ENCODE measurements around the gene RGL3.
A peak's percentile ranks its signal among the peaks of the same experiment; 100 is the strongest.
"Not testable (repeated sequence)": the region's sequence is repeated elsewhere in the genome, so short reads cannot be mapped to it uniquely, and the experiment has no call there.

The RGL3 gene, protein sequence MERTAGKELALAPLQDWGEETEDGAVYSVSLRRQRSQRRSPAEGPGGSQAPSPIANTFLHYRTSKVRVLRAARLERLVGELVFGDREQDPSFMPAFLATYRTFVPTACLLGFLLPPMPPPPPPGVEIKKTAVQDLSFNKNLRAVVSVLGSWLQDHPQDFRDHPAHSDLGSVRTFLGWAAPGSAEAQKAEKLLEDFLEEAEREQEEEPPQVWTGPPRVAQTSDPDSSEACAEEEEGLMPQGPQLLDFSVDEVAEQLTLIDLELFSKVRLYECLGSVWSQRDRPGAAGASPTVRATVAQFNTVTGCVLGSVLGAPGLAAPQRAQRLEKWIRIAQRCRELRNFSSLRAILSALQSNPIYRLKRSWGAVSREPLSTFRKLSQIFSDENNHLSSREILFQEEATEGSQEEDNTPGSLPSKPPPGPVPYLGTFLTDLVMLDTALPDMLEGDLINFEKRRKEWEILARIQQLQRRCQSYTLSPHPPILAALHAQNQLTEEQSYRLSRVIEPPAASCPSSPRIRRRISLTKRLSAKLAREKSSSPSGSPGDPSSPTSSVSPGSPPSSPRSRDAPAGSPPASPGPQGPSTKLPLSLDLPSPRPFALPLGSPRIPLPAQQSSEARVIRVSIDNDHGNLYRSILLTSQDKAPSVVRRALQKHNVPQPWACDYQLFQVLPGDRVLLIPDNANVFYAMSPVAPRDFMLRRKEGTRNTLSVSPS

DNA sequence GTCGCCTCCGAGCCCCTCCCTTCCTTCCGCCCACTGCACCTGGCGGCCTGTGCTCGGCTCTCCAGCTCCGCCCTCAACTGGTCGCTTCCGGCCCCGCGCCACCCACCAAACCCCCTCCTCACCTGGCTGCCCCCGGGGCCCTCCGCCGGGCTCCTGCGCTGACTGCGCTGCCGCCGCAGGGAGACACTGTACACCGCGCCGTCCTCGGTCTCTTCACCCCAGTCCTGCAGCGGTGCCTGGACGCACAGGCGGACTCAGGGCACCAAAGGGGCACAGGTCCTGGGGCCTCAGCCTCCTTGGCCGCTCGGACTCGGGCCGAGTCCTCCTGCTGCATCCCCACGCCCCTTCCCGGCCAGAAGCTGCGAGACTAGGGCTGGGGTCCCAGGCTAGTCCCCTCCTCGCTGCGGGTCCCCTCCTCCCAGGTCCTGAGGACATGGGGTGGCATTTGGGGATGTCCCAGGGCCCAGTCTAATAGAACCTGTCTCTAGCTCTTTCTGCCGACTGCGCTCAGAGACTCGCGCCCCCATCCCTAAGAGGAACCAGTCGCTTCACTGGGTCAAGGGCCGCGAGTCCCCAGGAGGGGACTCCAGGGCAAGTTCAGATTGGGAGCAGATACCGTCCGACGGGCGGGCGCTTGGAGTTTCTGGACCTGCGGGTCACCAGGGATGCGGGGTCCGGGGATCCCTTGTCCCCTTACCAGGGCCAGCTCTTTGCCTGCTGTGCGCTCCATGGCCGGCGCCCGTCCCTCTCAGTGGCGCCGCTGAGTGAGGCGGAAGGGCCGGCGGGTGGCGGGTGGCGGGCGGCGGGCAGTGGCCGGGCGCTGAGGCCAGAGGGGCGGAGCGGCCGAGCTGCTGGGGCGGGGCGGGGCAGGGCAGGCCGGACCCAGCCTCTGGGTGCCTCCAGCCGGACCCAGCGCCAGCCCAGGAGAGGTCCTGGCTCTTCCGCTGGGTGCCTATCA, at the start of gene RGL3:
TSS of gene RGL3 (minus strand) at position 766 of the 958 bp plus-strand sequence. CDS start at position 730, 36 bp downstream.
- DNase-seq (ENCODE audit: low spot score) = no peak

DNA sequence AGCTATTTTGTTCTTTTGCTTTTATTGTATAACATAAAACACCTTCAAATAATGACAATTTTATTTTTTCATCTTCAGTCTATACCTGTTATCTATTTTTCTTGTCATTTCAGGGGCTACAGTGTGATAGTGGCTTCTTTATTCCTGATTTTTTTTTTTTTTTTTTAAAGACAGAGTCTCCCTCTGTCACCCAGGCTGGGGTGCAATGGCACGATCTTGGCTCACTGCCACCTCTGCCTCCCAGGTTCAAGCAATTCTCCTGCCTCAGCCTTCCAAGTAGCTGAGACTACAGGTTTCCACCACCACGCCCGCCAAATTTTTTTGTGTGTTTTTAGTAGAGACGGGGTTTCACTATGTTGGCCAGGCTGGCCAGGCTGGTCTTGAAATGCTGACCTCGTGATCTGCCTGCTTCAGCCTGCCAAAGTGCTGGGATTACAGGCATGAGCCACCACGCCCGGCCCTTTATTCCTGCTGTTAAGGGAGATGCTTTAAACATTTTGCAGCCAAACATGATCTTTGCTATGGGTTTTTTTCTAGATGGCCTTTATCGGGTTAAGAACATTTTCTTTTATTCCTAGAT, 49.2 kb upstream of the RGL3 start:
- DNase-seq (ENCODE audit: low spot score) = not testable (repeated sequence)

DNA sequence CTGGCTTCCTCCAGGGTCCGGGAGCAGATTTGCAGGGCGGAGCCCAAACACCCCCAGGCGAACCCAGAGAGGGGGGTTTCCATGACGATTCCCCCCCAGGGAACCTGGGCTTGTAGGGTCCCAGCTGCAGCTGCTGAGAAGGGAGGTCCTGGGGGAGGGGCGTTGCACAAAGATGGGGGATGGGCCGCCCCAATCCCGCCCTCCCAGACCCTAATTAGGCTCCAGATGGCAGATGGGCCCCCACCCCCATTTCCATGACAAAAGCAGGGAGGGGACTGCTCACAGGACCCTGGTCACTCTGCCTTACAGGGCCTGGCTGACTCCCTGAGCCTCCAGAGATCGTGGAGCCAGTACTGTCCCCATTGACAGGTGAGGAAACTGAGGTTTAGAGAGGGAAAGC, 46.5 kb upstream of the RGL3 start:
- DNase-seq (ENCODE audit: low spot score) = no peak

DNA sequence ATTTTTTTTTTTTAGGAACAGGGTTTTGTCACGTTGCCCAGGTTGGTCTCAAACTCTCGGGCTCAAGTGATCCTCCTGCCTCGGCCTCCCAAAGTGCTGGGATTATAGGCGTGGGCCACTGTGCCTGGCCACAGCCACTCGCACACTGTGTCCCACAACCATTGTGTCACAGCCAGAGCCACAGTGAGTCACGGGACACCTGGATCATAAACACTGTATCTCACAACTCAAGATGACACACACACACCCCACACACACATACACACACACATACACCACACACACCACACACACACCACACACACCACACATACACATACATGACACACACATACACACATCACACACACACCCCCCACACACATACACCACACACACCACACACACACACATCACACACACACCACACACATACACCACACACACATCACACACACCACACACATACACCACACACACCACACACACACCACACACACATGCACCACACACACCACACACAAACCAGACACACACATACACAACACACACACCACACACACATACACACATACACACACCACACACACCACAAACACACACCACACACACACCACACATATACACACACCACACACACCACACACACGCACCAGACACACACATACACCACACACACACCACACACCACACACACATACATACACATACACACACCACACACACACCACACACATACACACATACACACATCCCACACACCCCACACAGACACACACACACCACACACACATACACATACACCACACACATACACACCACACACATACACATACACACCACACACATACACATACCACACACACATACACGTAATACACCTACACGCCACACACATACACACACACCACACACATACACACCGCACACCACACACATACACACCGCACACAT, 45.5 kb upstream of the RGL3 start:
- no peak for DNase-seq (ENCODE audit: low spot score)

DNA sequence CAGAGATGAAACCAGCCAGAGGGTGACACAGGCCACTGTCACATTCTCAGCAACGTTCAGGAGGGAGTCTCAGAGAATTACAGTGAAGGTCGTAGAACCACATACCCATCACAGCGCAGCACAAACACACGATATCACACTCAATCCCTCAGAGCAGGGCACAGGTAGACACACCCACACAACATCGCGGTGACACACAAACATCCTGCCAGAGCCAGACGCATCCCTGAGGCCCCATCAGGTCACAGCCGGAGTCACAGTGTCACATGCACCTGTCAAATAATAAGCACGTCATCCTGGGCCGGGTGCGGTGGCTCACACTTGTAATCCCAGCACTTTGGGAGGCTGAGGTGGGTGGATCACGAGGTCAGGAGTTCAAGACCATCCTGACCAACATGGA, 44.3 kb upstream of the RGL3 start:
- DNase-seq (ENCODE audit: low spot score) = no peak

DNA sequence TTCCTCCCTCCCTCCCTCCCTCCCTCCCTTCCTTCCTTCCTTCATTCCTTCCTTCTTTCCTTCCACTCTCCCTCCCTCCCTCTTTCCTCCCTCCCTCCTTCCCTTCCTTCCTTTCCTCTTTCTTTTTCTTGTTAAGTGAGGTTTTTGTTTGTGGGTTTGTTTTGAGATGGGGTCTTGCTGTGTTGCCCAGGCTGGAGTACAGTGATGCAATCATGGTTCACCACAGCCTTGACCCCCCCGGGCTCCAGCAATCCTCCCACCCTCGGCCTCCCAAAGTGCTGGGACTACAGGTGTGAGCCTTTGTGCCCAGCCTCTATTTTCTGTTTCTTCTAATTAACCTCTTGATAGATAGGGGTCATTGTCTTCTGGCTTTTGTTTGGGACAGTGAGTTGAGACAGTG, 42.3 kb upstream of the RGL3 start:
- no peak for DNase-seq (ENCODE audit: low spot score)

DNA sequence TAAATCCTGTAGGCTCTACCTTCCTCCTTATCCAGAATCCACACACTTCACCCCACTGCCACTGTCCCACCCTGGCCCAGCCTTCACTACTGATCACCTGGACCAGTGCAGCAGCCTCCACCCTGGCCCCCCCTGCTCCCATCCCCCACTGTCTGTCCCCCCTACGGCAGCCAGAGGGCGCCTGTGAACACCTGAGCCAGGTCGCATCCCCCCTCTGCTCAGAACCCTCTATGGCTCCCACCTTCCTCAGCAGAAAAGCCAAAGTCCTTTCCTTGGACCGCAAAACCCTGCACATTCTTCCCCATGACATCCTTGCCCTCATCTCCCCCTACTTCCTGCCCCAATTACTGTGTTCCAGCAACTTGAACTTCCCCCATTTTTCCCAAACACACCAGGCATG, 41.1 kb upstream of the RGL3 start:
- peak; percentile 25 for DNase-seq (ENCODE audit: low spot score)

DNA sequence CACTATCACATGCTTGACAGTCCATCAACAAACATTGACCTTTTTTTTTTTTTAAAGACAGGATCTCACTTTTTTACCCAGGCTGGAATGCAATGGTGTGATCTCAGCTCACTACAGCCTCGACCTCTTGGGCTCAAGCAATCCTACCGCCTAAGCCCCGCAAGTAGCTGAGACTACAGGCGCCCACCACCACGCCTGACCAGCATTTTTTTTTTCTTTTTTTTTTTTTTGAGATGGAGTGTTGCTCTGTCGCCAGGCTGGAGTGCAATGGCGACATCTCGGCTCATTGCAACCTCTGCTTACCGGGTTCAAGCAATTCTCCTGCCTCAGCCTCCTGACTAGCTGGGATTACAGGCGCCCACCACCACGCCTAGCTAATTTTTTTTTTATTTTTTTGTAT, 39.8 kb upstream of the RGL3 start:
- DNase-seq (ENCODE audit: low spot score) = not testable (repeated sequence)

DNA sequence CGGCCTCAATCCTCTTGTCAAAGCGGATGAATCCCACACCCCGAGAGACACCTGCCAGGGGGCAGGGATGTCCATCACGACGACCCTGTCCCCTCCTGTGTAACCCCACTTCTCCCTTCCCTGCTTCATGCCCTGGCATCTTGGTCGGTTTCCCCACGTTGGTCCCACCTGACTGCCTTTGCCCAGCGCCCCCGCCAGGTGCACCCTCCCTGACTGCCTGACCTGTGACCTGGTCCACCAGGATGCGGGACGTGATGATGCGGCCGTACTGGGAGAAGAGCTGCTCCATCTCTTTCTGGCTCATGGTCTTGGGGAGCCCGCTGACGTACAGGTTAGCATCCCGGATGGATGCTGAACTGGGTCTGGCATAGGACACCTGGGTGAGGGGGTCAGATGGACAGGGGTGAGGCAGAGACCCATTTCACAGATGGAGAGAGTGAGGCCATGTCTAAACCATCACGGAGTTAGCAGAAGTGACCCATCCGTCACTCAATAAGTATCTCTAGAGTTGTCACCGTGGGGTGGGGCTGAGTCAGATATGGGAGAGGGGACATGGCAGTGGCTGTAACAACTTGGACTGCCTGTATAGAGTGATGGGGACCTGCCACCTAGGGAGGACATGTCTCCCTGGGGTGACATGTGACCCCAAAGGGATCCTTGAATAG, 39.3 kb upstream of the RGL3 start:
- no peak for DNase-seq (ENCODE audit: low spot score)

DNA sequence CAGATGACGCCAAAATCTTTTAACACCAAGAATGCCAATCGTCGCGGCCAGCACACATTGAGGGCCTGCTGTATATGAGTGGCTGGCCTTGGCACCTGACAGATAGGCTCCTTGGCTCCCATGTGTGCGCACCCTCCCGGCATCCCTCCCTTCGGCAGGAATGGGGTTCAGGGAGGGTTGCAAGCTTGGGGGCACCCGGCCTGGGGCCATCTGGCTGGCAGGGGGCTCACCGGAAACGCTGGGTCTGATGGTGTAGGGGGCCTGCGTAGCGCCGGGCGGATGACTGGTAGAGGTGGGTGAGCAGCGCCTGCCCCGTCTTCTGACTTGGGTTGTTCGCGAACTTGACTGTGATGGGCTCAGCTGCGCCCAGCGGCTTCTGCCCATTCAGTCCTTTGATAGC, 38.7 kb upstream of the RGL3 start:
- no peak for DNase-seq (ENCODE audit: low spot score)

DNA sequence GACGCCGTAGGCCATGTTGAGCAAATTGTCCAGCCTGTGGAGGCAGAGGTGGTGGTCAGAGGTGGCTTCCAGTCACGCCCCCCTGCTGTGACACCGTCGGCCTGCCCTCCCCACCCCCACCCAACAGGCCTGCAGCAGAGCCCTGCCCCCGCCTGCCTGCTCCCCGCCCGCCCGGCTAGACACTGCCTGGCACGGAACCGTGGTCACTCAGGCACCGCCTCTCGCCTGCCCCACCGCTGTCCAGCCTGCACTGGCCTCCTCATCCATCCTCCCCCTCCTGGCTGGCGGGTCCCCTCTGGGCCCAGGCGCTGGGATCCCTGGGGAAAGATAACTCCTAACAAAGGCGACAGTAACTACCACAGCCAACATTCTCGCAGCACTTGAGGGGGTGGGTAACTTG, 38.0 kb upstream of the RGL3 start:
- no peak for DNase-seq (ENCODE audit: low spot score)

DNA sequence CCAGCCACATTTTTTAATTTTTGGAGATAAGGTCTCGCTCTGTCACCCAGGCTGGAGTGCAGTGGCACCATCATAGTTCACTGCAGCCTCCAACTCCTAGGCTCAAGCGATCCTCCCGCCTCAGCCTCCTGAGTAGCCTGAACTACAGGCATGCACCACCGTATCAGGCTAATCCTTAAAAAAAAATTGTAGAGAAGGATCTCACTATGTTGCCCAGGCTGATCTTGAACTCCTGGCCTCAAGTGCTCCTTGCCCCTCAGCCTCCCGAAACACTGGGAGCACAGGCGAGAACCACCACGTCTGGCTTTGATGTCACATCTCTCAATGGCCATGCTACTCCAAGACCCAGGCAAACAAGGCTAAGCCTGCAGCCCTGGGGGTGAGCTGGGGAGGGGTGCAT, 37.5 kb upstream of the RGL3 start:
- no peak for DNase-seq (ENCODE audit: low spot score)

DNA sequence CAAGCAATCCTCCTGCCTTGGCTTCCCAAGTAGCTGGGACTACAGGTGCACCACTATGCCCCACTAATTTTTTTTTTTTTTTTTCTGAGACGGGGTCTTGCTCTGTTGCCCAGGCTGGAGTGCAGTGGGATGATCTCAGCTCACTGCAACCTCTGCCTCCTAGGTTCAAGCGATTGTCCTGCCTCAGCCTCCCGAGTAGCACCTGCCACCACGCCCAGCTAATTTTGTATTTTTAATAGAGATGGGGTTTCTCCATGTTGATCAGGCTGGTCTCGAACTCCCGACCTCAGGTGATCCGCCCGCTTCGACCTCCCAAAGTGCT, 36.1 kb upstream of the RGL3 start:
- DNase-seq (ENCODE audit: low spot score) = not testable (repeated sequence)

DNA sequence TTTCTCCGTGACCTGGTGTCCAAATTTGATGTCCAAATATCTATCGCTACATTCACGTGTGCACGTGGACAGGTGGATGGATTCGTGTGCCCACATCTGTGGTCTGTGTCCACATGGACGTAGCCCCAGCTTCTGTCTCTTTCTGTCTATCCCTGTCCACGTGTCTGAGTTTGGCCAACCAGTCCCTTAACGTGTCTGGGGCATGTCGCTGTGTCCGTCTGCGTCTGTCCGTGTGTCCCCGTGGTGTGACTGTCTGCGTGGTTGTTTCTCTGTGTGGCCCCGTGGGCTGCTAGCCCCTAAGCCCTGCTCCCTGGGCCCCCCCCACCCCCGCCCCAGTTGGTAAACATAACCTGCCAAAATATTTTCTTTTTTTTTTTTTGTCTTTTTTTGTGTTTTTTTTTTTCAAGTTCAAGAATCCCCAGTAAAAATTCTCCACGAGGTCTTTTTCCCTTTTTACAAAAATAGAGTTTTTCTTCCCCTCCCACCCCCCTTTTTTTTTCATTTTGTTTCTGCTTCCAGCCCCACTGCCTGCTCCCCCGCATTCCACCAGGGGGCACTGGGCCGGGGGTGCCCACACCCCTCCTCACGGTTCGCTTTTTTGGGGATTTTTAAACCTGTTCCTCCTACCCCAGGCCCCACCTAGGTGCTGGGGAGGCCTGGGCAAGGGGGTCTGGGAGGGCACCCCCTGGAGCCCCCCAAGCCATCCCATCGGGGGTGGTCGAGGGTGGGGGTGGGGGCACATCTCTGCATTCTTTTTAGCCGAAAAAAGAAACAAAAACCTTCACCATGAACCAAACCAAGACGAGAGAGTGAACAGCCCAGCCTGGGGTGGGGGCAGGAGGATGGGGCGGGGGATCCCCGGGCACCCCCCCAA, 34.6 kb upstream of the RGL3 start:
- DNase-seq (ENCODE audit: low spot score) = no peak

DNA sequence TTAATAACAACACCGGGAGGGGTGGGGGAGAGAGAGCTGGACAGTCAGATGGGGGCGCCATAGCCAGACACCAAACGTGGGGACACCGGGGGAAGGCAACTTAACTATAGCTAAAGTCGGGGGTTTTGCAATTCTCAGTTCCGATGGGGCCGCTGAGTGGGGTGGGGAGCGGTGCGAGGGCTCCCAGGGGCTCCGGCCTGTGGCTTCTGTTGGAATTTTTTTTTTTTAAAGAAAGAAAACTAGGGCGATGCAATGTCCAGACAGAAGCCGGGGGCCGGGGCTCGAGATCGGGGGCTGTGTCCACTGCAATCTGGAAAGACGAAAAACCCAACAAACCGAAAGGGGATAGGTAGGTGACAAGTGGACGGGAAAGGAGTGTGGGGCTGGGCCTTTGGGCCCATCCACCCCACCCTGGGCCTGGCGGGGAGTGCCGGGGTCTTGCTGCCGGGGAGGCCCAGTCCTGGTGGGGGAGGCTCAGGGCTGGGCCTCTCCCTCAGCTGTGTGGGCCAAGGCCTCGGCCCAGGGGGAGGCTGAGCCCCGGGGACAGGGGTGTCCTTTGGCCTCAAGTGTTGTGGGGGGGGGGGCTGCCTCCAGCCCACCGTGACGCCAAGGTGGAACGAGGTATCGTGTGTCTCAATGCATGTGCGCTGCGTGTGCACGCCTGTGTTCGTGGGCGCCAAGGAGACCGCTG, 33.7 kb upstream of the RGL3 start:
- no peak for DNase-seq (ENCODE audit: low spot score)

DNA sequence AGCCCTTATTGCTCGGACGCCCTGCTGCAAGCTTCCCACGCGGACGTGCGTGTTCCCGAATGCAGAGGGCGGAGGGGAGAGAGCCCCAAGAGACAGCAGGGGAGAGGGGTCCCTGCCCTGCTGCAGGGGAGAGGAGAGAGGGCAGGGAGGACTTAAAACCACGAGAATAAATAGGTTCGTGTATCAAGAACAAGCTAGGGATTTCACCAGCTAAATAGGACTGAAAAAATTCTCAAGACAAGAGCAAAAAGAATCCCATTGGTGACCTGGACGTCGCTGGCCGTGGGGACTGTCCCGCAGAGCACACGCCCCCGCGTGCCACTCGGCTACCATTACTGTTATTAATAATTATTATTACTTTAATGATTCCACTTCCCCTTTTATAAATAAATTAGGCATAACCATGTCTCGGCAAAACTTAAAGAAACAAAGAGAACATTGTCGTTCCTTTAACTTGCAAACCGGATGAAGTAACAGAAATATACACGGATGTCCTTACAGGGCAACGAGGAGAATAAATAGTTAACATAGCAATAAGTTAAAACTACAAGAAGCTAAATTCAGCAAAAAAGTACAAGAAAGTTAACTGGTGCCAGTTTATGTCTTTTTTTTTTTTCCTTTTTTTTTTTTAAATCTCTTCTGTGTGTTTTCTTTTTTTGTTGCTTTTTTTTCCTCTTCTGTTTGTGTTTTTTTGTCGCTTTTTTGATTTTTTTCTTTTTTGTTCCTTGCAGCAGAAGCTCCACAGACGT, 32.9 kb upstream of the RGL3 start:
- no peak for DNase-seq (ENCODE audit: low spot score)

DNA sequence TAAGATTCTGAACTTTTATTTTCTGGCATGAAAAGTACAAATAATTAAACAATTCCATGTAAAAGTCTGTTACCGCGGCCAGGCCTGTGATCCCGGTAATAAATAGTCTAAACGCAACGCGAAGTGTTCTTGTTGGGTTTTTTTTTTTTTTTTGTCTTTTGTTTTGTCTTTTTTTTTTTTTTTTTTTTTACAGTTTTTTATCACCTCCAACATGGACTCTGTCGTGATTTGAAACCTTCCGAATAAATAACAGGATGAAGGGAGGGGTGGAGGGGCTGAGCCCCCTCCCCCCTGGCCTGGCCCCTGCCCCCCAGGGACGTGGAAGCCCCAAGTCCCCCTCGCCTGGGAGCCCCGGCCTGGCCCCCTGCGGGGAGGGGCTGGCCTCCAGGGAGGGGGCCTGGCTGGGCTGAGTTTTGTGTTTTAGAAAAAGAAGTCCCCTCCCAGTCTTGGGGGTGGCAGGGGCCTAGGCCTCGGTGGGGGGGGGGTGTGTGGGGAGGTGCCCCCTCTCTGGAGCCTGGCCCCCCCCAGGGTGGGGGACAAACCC, 32.3 kb upstream of the RGL3 start:
- no peak for DNase-seq (ENCODE audit: low spot score)
